Anterior cingulate cortex (tissue), 58 donors: ENCODE results near the gene FBXW12.

Experiments
- DNase-seq, 58 donors: peaks; one replicate each; lab custom pipeline; 2025; lab: John Stamatoyannopoulos, UW

FBXW12 gene

GRCh38 chr3:48418651-48419050 is 46.6 kb downstream of the FBXW12 start:
- DNase-seq, result no peak

GRCh38 chr3:48419149-48419548 is 47.1 kb downstream of the FBXW12 start:
- no peak for DNase-seq

GRCh38 chr3:48419597-48419996 is 47.6 kb downstream of the FBXW12 start:
- no peak for DNase-seq

GRCh38 chr3:48420561-48420960 is 48.5 kb downstream of the FBXW12 start:
- no peak for DNase-seq

GRCh38 chr3:48422272-48422671 is 50.3 kb downstream of the FBXW12 start:
- no peak for DNase-seq

- DNase-seq, result no peak
These were observed 50.7 kb downstream of the FBXW12 start for GRCh38 chr3:48422681-48423080.

- peak in 29 of 58 donors; percentile 16 to 58 (median 35) for DNase-seq
These were observed 51.3 kb downstream of the FBXW12 start for GRCh38 chr3:48423241-48423882.

GRCh38 chr3:48423883-48424695 is 52.1 kb downstream of the FBXW12 start:
- peak in 35 of 58 donors; percentile 15 to 64 (median 35) for DNase-seq

GRCh38 chr3:48425281-48425812 is 53.3 kb downstream of the FBXW12 start:
- DNase-seq, result peak in 50 of 58 donors; percentile 12 to 81 (median 62)

- DNase-seq, result peak in 56 of 58 donors; percentile 24 to 97 (median 87)
These were observed 54.4 kb downstream of the FBXW12 start for GRCh38 chr3:48426401-48426909.

- peak in 21 of 58 donors; percentile 19 to 72 (median 47) for DNase-seq
These were observed 55.1 kb downstream of the FBXW12 start for GRCh38 chr3:48426944-48427629.

GRCh38 chr3:48427630-48427962 is 55.6 kb downstream of the FBXW12 start:
- peak in 18 of 58 donors; percentile 25 to 62 (median 42) for DNase-seq

- DNase-seq, result no peak
These were observed 56.1 kb downstream of the FBXW12 start for GRCh38 chr3:48428088-48428571.

GRCh38 chr3:48428572-48429316 is 56.7 kb downstream of the FBXW12 start:
- DNase-seq, result peak in 39 of 58 donors; percentile 32 to 73 (median 58)

GRCh38 chr3:48429317-48429959 is 57.4 kb downstream of the FBXW12 start:
- peak in 53 of 58 donors; percentile 28 to 84 (median 67) for DNase-seq

- DNase-seq, result peak in 3 of 58 donors; percentile 19 to 54 (median 25)
These were observed 58.1 kb downstream of the FBXW12 start, which contains the start of gene PLXNB1 for GRCh38 chr3:48429960-48430707. PLXNB1 (minus strand) TSS chr3:48430086; CDS start chr3:48424611, 5,475 bp downstream.

- DNase-seq, result no peak
These were observed 58.7 kb downstream of the FBXW12 start for GRCh38 chr3:48430708-48431101.
